DMS114 treated with DMSO at 0.1 percent for 48 hours (cell line): Measurements from ENCODE around the gene PXMP2.
A peak's percentile ranks its signal among the peaks of the same experiment; 100 is the strongest.
"Not testable (repeated sequence)": the region's sequence is repeated elsewhere in the genome, so short reads cannot be mapped to it uniquely, and the experiment has no call there.

Experiments
- DNase-seq: peaks from one replicate; lab custom pipeline; 2025; ENCODE audit not compliant: unreplicated experiment; lab: John Stamatoyannopoulos, UW

PXMP2 gene

GRCh38 chr12:132692030-132692429 is 4.6 kb downstream of the PXMP2 start:
- DNase-seq = not testable (repeated sequence)

GRCh38 chr12:132694888-132695287 is 7.5 kb downstream of the PXMP2 start:
- not testable (repeated sequence) for DNase-seq

GRCh38 chr12:132695431-132695830 is 8.0 kb downstream of the PXMP2 start:
- DNase-seq = no peak

GRCh38 chr12:132698341-132698740 is 11.0 kb downstream of the PXMP2 start:
- DNase-seq = no peak

GRCh38 chr12:132700212-132700822 is 12.9 kb downstream of the PXMP2 start:
- DNase-seq = no peak

- no peak for DNase-seq
These were observed 15.3 kb downstream of the PXMP2 start for GRCh38 chr12:132702640-132703039.

- no peak for DNase-seq
These were observed 16.3 kb downstream of the PXMP2 start for GRCh38 chr12:132703641-132704040.

- no peak for DNase-seq
These were observed 19.9 kb downstream of the PXMP2 start for GRCh38 chr12:132707241-132707640.

- no peak for DNase-seq
These were observed 20.8 kb downstream of the PXMP2 start for GRCh38 chr12:132708150-132708549.

- DNase-seq = no peak
These were observed 22.6 kb downstream of the PXMP2 start for GRCh38 chr12:132710043-132710404.

GRCh38 chr12:132710405-132711079 is 23.2 kb downstream of the PXMP2 start, which contains the start of gene PGAM5:
PGAM5 (plus strand) TSS chr12:132710842; CDS start chr12:132710877, 35 bp downstream.
- peak; percentile 61 for DNase-seq

GRCh38 chr12:132711080-132711843 is 23.9 kb downstream of the PXMP2 start:
- DNase-seq = no peak

- no peak for DNase-seq
These were observed 25.7 kb downstream of the PXMP2 start for GRCh38 chr12:132713123-132713522.

- DNase-seq = no peak
These were observed 28.5 kb downstream of the PXMP2 start for GRCh38 chr12:132715874-132716273.

GRCh38 chr12:132716356-132716755 is 29.0 kb downstream of the PXMP2 start:
- no peak for DNase-seq

- no peak for DNase-seq
These were observed 29.6 kb downstream of the PXMP2 start for GRCh38 chr12:132717011-132717410.

- DNase-seq = no peak
These were observed 30.4 kb downstream of the PXMP2 start for GRCh38 chr12:132717531-132718387.

- no peak for DNase-seq
These were observed 31.3 kb downstream of the PXMP2 start for GRCh38 chr12:132718644-132719043.

GRCh38 chr12:132719141-132719953 is 32.0 kb downstream of the PXMP2 start:
- no peak for DNase-seq

GRCh38 chr12:132719954-132720324 is 32.6 kb downstream of the PXMP2 start:
- DNase-seq = no peak
